HG03159 (cell line): Measurements from ENCODE around the gene RAB13.

ENCODE experiments used
- ATAC-seq: cut with Tn5 transposase; IDR thresholded peaks from one replicate; pipeline ENCODE4 v1.9.1; 2021; ENCODE audit warnings: mild to moderate bottlenecking, moderate library complexity; ENCODE audit not compliant: unreplicated experiment

The RAB13 gene

GRCh38 chr1:153934746-153935145 is 51.4 kb downstream of the RAB13 start:
- no peak for ATAC-seq

DNA sequence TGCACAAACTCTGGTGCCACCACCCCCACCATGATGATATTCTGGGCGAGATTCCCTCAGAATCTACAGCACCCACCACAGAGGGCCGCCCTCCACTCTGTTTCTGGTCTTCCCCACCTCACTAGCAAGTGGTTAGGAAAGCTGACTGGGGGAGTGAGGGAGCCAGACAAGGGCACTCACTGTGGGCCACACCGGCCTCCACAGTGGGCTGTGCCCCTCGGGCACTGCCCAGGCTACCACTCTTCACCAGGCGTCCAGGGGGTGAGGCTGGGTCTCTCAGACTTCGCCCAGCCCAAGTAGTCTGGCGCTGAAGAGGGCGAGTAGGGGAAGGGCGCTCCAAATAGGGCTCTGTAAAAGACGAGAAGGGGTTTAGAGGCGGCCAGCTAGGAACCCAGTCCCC is 52.2 kb downstream of the RAB13 start:
- no peak for ATAC-seq

- ATAC-seq: no peak
These were observed 52.7 kb downstream of the RAB13 start for GRCh38 chr1:153933430-153933829.

DNA sequence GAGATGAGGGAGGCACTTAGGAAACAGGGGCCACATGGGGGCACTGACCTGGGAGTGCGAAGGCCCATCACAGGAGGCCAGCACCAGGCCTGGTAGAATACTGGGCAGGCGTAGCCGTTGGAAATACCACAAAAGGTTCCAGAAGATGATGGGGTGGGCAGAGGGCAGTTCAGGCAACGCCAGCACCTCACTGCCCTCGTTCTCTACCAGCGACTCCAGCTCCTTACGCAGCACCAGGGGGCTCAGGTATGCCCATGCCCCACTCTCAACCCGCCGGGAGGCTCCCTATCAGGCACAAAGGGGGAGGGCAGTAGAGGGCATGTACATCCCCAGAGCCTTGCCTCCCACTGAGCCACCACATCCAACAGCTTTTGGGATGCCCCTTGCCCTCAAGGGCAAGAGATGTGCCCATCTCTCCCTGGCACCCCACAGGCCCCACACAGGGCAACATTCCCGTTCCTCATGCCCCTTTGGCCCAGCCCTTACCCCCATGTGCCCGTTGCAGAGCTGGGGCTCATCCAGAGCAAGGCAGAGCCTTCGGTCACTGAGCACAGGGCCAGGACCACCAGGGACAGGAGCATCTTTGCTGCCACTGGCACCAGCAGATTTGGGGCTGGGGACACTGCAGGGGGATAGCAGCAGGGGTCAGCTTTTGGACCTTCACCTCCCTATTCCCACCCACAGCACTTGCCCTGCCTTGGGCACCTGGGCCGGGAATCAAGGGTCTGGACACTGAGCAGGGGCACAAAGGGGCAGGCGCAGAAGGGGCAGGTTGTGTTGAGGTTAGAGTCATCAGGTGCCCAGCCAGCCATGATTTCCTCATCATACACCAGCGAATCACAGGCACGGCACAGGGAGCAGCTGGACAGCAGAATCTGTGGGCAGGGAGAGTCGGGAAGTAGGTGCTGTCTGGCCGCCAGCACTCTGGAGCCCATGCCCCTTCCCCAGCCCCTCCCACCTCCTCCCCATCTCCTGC is 53.7 kb downstream of the RAB13 start:
- no peak for ATAC-seq
